PC-3 (cell line): ENCODE data around the gene DMRT1.

Experiments
- EZH2 ChIP-seq: fragments of 300-600 bp; sonication (generic); IDR thresholded peaks from one replicate; pipeline ENCODE4 v1.6.1; 2017; ENCODE audit warnings: antibody characterized with exemption, mild to moderate bottlenecking, low read length; ENCODE audit not compliant: unreplicated experiment
- EZH2phosphoT487 ChIP-seq: fragments of 300-600 bp; sonication (generic); IDR thresholded peaks from 2 replicates; pipeline ENCODE4 v1.6.1; 2018; ENCODE audit warnings: mild to moderate bottlenecking, antibody characterized with exemption, low read length, borderline replicate concordance
- TF ChIP-seq, protein P1 (sequence below): fragments of 300-600 bp; sonication (generic); conservative IDR thresholded peaks from 2 replicates; pipeline ENCODE4 v1.5.1; 2017; ENCODE audit warnings: antibody characterized with exemption, low read depth, mild to moderate bottlenecking, low read length

DNA sequence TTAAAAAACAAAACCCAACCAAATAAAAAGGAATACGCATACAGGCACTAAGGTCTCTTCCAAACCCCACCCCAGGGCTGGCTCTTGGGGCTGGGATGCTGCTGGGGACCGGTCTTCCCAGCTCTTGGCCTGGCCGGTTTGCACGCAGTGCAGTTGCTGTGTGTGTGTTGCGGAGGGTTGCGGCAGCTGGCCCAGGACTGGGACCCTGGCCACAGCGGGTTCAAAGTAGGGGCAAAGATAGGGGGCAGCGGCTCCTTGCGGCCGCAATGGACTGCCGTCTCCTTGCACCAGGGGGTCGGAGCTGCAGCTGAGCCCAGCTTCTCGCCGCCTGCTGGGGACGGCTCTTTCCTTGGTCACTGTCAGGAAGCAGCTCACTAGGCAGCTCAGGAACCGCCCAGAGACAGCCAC lies 140.0 kb downstream of the DMRT1 start:
- TF ChIP-seq, protein P1, sequence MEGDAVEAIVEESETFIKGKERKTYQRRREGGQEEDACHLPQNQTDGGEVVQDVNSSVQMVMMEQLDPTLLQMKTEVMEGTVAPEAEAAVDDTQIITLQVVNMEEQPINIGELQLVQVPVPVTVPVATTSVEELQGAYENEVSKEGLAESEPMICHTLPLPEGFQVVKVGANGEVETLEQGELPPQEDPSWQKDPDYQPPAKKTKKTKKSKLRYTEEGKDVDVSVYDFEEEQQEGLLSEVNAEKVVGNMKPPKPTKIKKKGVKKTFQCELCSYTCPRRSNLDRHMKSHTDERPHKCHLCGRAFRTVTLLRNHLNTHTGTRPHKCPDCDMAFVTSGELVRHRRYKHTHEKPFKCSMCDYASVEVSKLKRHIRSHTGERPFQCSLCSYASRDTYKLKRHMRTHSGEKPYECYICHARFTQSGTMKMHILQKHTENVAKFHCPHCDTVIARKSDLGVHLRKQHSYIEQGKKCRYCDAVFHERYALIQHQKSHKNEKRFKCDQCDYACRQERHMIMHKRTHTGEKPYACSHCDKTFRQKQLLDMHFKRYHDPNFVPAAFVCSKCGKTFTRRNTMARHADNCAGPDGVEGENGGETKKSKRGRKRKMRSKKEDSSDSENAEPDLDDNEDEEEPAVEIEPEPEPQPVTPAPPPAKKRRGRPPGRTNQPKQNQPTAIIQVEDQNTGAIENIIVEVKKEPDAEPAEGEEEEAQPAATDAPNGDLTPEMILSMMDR = no peak
- TF ChIP-seq EZH2 = no peak
- no peak for TF ChIP-seq EZH2phosphoT487
